Measurements from ENCODE around the gene NDST3.

The NDST3 gene

GRCh38 chr4:118033148-118034052 is 886 bp upstream of the NDST3 start:
- peak overlapping the region; percentile 58 for H3K4me3 ChIP-seq (ENCODE audit: low read depth, low read length)
- peak; percentile 26 for DNase-seq (ENCODE audit: low read depth)
- no peak for TF ChIP-seq CTCF (IDR thresholded peaks at IDR 0.05; ENCODE audit: low read depth, low read length, missing control alignments)
- in situ Hi-C loops (cut with HindIII; ENCODE audit: low sequenced_read_pairs) = no loop called here

GRCh38 chr4:118035309-118035708 is 1.0 kb downstream of the NDST3 start:
- DNase-seq (ENCODE audit: low read depth) = no peak
- no peak for TF ChIP-seq CTCF (IDR thresholded peaks at IDR 0.05; ENCODE audit: low read depth, low read length, missing control alignments)
- H3K4me3 ChIP-seq (ENCODE audit: low read depth, low read length) = no peak overlapping the region
- in situ Hi-C loops (cut with HindIII; ENCODE audit: low sequenced_read_pairs) = no loop called here

GRCh38 chr4:118036336-118036735 is 2.0 kb downstream of the NDST3 start:
- H3K4me3 ChIP-seq (ENCODE audit: low read depth, low read length) = no peak overlapping the region
- no peak for DNase-seq (ENCODE audit: low read depth)
- in situ Hi-C loops (cut with HindIII; ENCODE audit: low sequenced_read_pairs) = no loop called here
- TF ChIP-seq CTCF (IDR thresholded peaks at IDR 0.05; ENCODE audit: low read depth, low read length, missing control alignments) = no peak

- no peak for TF ChIP-seq CTCF (IDR thresholded peaks at IDR 0.05; ENCODE audit: low read depth, low read length, missing control alignments)
- H3K4me3 ChIP-seq (ENCODE audit: low read depth, low read length) = no peak overlapping the region
- DNase-seq (ENCODE audit: low read depth) = no peak
- in situ Hi-C loops (cut with HindIII; ENCODE audit: low sequenced_read_pairs) = no loop called here
These were observed 3.7 kb downstream of the NDST3 start for GRCh38 chr4:118037955-118038354.

- H3K4me3 ChIP-seq (ENCODE audit: low read depth, low read length) = no peak overlapping the region
- no peak for TF ChIP-seq CTCF (IDR thresholded peaks at IDR 0.05; ENCODE audit: low read depth, low read length, missing control alignments)
- in situ Hi-C loops (cut with HindIII; ENCODE audit: low sequenced_read_pairs) = no loop called here
- no peak for DNase-seq (ENCODE audit: low read depth)
These were observed 12.0 kb downstream of the NDST3 start for GRCh38 chr4:118046323-118046722.

GRCh38 chr4:118047043-118047442 is 12.8 kb downstream of the NDST3 start:
- H3K4me3 ChIP-seq (ENCODE audit: low read depth, low read length) = no peak overlapping the region
- in situ Hi-C loops (cut with HindIII; ENCODE audit: low sequenced_read_pairs) = no loop called here
- no peak for TF ChIP-seq CTCF (IDR thresholded peaks at IDR 0.05; ENCODE audit: low read depth, low read length, missing control alignments)
- no peak for DNase-seq (ENCODE audit: low read depth)

Data from astrocyte of the cerebellum (primary cell).